ENCODE results near the gene FBXL20. TPM values are rescaled to one million over a fixed set of nuclear protein-coding genes. Genes with fewer than 3 reads are reported as not detected.

Gene FBXL20
- total RNA-seq, 2 donors from 2014 or later = 15.6 to 18.1 TPM

DNA sequence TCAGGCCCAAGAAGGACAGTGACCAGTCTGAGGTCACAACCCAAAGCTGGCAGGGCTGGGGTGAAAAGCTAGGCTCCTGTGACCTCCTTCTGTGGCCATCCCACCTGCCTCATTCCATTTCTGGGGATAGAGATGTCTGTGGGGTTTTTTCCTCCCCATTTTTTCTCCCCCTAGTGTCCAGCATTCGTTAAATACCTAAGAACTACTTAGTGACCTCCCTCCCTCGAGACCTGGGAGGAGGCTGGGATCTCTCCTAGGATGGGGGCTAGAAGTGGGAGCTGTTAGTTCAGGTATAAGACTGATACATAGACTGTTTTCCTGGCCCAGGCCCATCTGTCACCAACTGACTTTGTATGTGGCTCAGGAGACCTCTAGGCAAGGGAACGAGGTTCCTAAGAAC, 155.2 kb downstream of the FBXL20 start:
- Histone ChIP-seq H3K9ac (ENCODE audit: extremely low read depth, low read length, poor library complexity, severe bottlenecking) (no peak overlapping the region), H3K4me3 (ENCODE audit: low read length) (no peak overlapping the region), H3K27ac (ENCODE audit: low read depth, low read length) (no peak overlapping the region), H3K9me3 (ENCODE audit: control insufficient read depth, low read length) (no peaks in the 10 kb centered on the region), H3K4me1 (ENCODE audit: control insufficient read depth, insufficient read depth, low read length) (no peaks in the 10 kb centered on the region), H3K36me3 (ENCODE audit: control insufficient read depth, insufficient read depth, low read length) (no peaks in the 10 kb centered on the region), H3K27me3 (ENCODE audit: control insufficient read depth, insufficient read depth, low read length, poor library complexity, severe bottlenecking) (no peaks in the 10 kb centered on the region)
- H3K27ac Mint-ChIP-seq = no peak overlapping the region
- H3K4me1 Mint-ChIP-seq = peaks cover 17% of the 10 kb centered on the region
- no peaks in the 10 kb centered on the region for H3K36me3 Mint-ChIP-seq (ENCODE audit: low read depth)
- H3K27me3 Mint-ChIP-seq (ENCODE audit: insufficient read depth) = no peaks in the 10 kb centered on the region
- peak; percentile 48 for DNase-seq
- 89 to 92% methylated on average over 1 to 2 of the region's 3 CpGs for WGBS, 2 experiments (ENCODE audit: insufficient coverage in 1 of 2, insufficient read length in 1 of 2)
- no peak overlapping the region for H3K4me3 Mint-ChIP-seq
- no peaks in the 10 kb centered on the region for H3K9me3 Mint-ChIP-seq
- TF ChIP-seq, protein P1, sequence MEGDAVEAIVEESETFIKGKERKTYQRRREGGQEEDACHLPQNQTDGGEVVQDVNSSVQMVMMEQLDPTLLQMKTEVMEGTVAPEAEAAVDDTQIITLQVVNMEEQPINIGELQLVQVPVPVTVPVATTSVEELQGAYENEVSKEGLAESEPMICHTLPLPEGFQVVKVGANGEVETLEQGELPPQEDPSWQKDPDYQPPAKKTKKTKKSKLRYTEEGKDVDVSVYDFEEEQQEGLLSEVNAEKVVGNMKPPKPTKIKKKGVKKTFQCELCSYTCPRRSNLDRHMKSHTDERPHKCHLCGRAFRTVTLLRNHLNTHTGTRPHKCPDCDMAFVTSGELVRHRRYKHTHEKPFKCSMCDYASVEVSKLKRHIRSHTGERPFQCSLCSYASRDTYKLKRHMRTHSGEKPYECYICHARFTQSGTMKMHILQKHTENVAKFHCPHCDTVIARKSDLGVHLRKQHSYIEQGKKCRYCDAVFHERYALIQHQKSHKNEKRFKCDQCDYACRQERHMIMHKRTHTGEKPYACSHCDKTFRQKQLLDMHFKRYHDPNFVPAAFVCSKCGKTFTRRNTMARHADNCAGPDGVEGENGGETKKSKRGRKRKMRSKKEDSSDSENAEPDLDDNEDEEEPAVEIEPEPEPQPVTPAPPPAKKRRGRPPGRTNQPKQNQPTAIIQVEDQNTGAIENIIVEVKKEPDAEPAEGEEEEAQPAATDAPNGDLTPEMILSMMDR (conservative IDR thresholded peaks at IDR 0.05) = peak; percentile 31

DNA sequence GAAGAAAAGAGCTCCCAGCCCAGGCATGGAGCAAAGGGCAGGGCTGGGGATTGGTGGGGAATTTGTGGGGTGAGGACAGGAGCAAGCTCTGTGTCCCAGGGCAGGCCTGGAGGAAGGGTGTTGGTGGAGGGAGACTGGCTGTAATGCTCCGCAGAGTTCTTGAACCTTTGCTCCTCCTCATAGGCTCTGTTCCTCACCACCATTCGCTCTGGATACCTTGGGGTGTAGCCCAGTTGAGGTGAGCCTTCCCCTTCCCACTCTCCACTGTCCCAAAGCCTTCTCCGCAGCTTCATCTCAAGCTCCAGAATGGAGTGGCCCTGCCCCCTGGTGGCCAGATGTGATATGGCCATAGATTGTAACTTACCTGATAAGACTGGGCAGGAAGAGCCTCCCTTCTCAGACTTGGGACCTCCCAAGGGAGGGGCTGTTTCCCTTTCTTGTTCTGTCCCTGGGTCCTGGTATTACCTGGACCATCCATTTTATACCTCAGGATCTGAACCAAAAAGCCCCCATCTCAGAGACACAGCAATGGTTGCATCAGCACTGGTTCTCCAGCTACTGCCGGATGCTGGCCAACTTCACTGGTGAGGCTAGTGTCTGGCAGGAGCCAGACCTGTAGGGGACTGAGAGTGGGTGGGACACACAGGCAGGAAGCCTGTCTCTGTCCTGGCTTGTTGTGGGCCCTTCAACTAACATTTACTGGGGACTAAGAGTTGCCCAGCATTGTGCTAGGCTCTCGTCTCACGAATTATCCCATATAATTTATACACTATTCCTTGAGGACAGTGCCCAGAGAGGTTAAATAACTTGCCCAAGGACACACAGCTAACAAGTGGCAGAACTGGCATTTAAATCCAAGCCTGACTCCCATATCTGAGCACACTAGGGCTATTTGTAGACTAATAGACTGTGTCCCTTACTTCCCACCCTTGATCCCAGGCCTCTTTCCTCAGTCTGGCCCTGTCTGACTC, 156.5 kb downstream of the FBXL20 start:
- TF ChIP-seq, protein P1 (conservative IDR thresholded peaks at IDR 0.05) = peak; percentile 97
- H3K9ac ChIP-seq (ENCODE audit: extremely low read depth, low read length, poor library complexity, severe bottlenecking) = no peak overlapping the region
- no peak overlapping the region for H3K27ac ChIP-seq (ENCODE audit: low read depth, low read length)
- H3K36me3 Mint-ChIP-seq (ENCODE audit: low read depth) = no peaks in the 10 kb centered on the region
- H3K36me3 ChIP-seq (ENCODE audit: control insufficient read depth, insufficient read depth, low read length) = no peaks in the 10 kb centered on the region
- peaks cover 17% of the 10 kb centered on the region for H3K4me1 Mint-ChIP-seq
- 14 to 53% methylated on average over 2 to 6 of the region's 6 CpGs for WGBS, 2 experiments (ENCODE audit: insufficient coverage in 1 of 2, insufficient read length in 1 of 2)
- no peaks in the 10 kb centered on the region for H3K9me3 ChIP-seq (ENCODE audit: control insufficient read depth, low read length)
- DNase-seq = peak; percentile 100
- H3K4me3 Mint-ChIP-seq = no peak overlapping the region
- H3K9me3 Mint-ChIP-seq = no peaks in the 10 kb centered on the region
- no peaks in the 10 kb centered on the region for H3K27me3 Mint-ChIP-seq (ENCODE audit: insufficient read depth)
- no peak overlapping the region for H3K27ac Mint-ChIP-seq
- no peak overlapping the region for H3K4me3 ChIP-seq (ENCODE audit: low read length)
- H3K4me1 ChIP-seq (ENCODE audit: control insufficient read depth, insufficient read depth, low read length) = no peaks in the 10 kb centered on the region
- H3K27me3 ChIP-seq (ENCODE audit: control insufficient read depth, insufficient read depth, low read length, poor library complexity, severe bottlenecking) = no peaks in the 10 kb centered on the region

DNA sequence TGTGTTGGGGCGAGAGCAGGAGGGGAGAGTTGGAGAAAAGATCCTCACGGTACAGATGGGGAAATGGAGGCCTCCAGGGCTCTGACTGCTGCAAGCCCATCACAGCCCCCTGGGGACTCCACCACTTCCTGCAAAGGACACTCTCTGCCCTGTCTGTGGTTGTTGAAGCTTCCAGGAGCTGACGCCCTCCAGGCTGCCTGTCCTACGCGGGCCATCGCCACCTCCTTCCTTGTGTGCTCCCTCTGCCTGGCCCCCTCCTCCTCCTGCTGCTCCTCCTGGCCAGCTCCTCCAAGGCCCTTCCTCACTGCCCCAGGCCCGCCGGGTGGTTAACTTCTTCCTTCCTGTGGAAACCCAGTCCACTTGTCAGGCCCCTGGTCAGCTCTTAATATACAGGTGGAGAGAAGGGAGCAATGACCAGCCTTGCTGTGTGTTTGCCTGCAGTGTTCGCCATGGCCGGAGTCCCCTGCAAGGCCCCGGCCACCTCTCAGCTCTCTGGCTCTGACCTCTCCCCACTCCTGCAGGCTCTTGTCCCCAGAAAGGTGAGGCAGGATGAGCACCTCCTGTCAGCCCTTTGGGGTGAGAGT, 157.3 kb downstream of the FBXL20 start:
- 73 to 81% methylated on average over 4 to 11 of the region's 11 CpGs for WGBS, 2 experiments (ENCODE audit: insufficient coverage in 1 of 2, insufficient read length in 1 of 2)

More for the DNA sequence above, 157.3 kb downstream of the FBXL20 start:
- Mint-ChIP-seq H3K36me3 (ENCODE audit: low read depth) (no peaks in the 10 kb centered on the region), H3K9me3 (no peaks in the 10 kb centered on the region), H3K27ac (no peak overlapping the region), H3K4me1 (peaks cover 18% of the 10 kb centered on the region), H3K4me3 (no peak overlapping the region), H3K27me3 (ENCODE audit: insufficient read depth) (peaks cover 4% of the 10 kb centered on the region)
- H3K4me3 ChIP-seq (ENCODE audit: low read length) = no peak overlapping the region
- H3K27ac ChIP-seq (ENCODE audit: low read depth, low read length) = no peak overlapping the region
- H3K9ac ChIP-seq (ENCODE audit: extremely low read depth, low read length, poor library complexity, severe bottlenecking) = no peak overlapping the region
- TF ChIP-seq, protein P1 (conservative IDR thresholded peaks at IDR 0.05) = no peak
- H3K4me1 ChIP-seq (ENCODE audit: control insufficient read depth, insufficient read depth, low read length) = no peaks in the 10 kb centered on the region
- H3K27me3 ChIP-seq (ENCODE audit: control insufficient read depth, insufficient read depth, low read length, poor library complexity, severe bottlenecking) = no peaks in the 10 kb centered on the region
- peak; percentile 79 for DNase-seq
- no peaks in the 10 kb centered on the region for H3K9me3 ChIP-seq (ENCODE audit: control insufficient read depth, low read length)
- no peaks in the 10 kb centered on the region for H3K36me3 ChIP-seq (ENCODE audit: control insufficient read depth, insufficient read depth, low read length)

Measured in endodermal cell (in vitro differentiated cells).